Activated T-helper 2 cell treated with anti-CD3 and anti-CD28 coated beads, Interferon-gamma antibody, Interleukin-2, Interleukin-4, amounts not matched to agents 10 μg/mL and 5 μg/mL and 100 μg/mL, durations not matched to agents 14 hours and 24 hours and 36 hours (primary cell): ENCODE data around the gene OPCML. TPM values are rescaled to one million over a fixed set of nuclear protein-coding genes. Genes with fewer than 3 reads are reported as not detected.

Experiments used
- DNase-seq: peaks from one replicate; pipeline ENCODE4 v3.0.0; 2021; ENCODE audit warnings: low spot score
- H3K27ac Mint-ChIP-seq: one replicate; pipeline ENCODE4 v1.8.0; 2021; ENCODE audit warnings: mixed read lengths
- H3K27me3 Mint-ChIP-seq: one replicate; pipeline ENCODE4 v1.8.0; 2021; ENCODE audit warnings: low read depth, mixed read lengths
- H3K36me3 Mint-ChIP-seq: one replicate; pipeline ENCODE4 v1.8.0; 2021; ENCODE audit warnings: low read depth, mixed read lengths
- H3K4me1 Mint-ChIP-seq: one replicate; pipeline ENCODE4 v1.8.0; 2021; ENCODE audit warnings: low read depth, mixed read lengths
- H3K4me3 Mint-ChIP-seq: one replicate; pipeline ENCODE4 v1.8.0; 2021; ENCODE audit warnings: low read depth, mild to moderate bottlenecking, moderate library complexity, mixed read lengths
- H3K9me3 Mint-ChIP-seq: one replicate; pipeline ENCODE4 v1.8.0; 2021; ENCODE audit warnings: mixed read lengths
- intact Hi-C: fragments of 100-400 bp; cut with micrococcal nuclease; formaldehyde crosslinking; loops from one replicate; pipeline ENCODE4 v1.15.1; 2023
- total RNA-seq: library from RNA; stranded (reverse); gene quantifications from 2 replicates; pipeline ENCODE4 v1.2.3, GENCODE V29; 2022

The OPCML gene
- total RNA-seq, 1 donor from 2014 or later, result not detected

GRCh38 chr11:132848336-132848735 is 684.0 kb downstream of the OPCML start:
- intact Hi-C loops, result no loop called here
- no peaks in the 10 kb centered on the region for H3K27me3 Mint-ChIP-seq
- H3K36me3 Mint-ChIP-seq, result no peaks in the 10 kb centered on the region
- no peak overlapping the region for H3K4me3 Mint-ChIP-seq
- DNase-seq, result no peak
- no peaks in the 10 kb centered on the region for H3K9me3 Mint-ChIP-seq
- H3K27ac Mint-ChIP-seq, result no peak overlapping the region
- no peaks in the 10 kb centered on the region for H3K4me1 Mint-ChIP-seq

- Mint-ChIP-seq H3K36me3 (no peaks in the 10 kb centered on the region), H3K9me3 (peaks cover 2% of the 10 kb centered on the region), H3K27ac (no peak overlapping the region), H3K4me1 (no peaks in the 10 kb centered on the region), H3K27me3 (no peaks in the 10 kb centered on the region), H3K4me3 (no peak overlapping the region)
- intact Hi-C loops, result no loop called here
- DNase-seq, result no peak
Observed at GRCh38 chr11:132846075-132846474, 686.2 kb downstream of the OPCML start.

- Mint-ChIP-seq H3K4me1 (no peaks in the 10 kb centered on the region), H3K36me3 (no peaks in the 10 kb centered on the region), H3K27me3 (no peaks in the 10 kb centered on the region), H3K27ac (no peak overlapping the region), H3K9me3 (peaks cover 2% of the 10 kb centered on the region), H3K4me3 (no peak overlapping the region)
- no peak for DNase-seq
- intact Hi-C loops, result no loop called here
Observed at GRCh38 chr11:132844956-132845696, 687.2 kb downstream of the OPCML start.

GRCh38 chr11:132840660-132841059 is 691.6 kb downstream of the OPCML start:
- Mint-ChIP-seq H3K27ac (no peak overlapping the region), H3K36me3 (no peaks in the 10 kb centered on the region), H3K27me3 (no peaks in the 10 kb centered on the region), H3K4me1 (no peaks in the 10 kb centered on the region), H3K9me3 (peaks cover 18% of the 10 kb centered on the region), H3K4me3 (no peak overlapping the region)
- DNase-seq, result no peak
- intact Hi-C loops, result no loop called here

- H3K27me3 Mint-ChIP-seq, result no peaks in the 10 kb centered on the region
Observed at GRCh38 chr11:132840191-132840590, 692.1 kb downstream of the OPCML start.

GRCh38 chr11:132839236-132839945 is 692.9 kb downstream of the OPCML start:
- Mint-ChIP-seq H3K27ac (no peak overlapping the region), H3K36me3 (no peaks in the 10 kb centered on the region), H3K4me3 (no peak overlapping the region), H3K4me1 (no peaks in the 10 kb centered on the region), H3K27me3 (no peaks in the 10 kb centered on the region), H3K9me3 (peaks cover 22% of the 10 kb centered on the region)
- intact Hi-C loops, result no loop called here
- no peak for DNase-seq

More at GRCh38 chr11:132840191-132840590, 692.1 kb downstream of the OPCML start:
- DNase-seq, result no peak
- Mint-ChIP-seq H3K36me3 (no peaks in the 10 kb centered on the region), H3K4me1 (no peaks in the 10 kb centered on the region), H3K4me3 (no peak overlapping the region), H3K9me3 (peaks cover 19% of the 10 kb centered on the region), H3K27ac (no peak overlapping the region)
- intact Hi-C loops, result no loop called here

- DNase-seq, result no peak
- H3K9me3 Mint-ChIP-seq, result peaks cover 22% of the 10 kb centered on the region
- intact Hi-C loops, result no loop called here
- no peak overlapping the region for H3K27ac Mint-ChIP-seq
- no peaks in the 10 kb centered on the region for H3K36me3 Mint-ChIP-seq
- no peaks in the 10 kb centered on the region for H3K4me1 Mint-ChIP-seq
- H3K4me3 Mint-ChIP-seq, result no peak overlapping the region
- H3K27me3 Mint-ChIP-seq, result no peaks in the 10 kb centered on the region
Observed at GRCh38 chr11:132838627-132839026, 693.7 kb downstream of the OPCML start.

- Mint-ChIP-seq H3K9me3 (peaks cover 7% of the 10 kb centered on the region), H3K27me3 (no peaks in the 10 kb centered on the region), H3K27ac (no peak overlapping the region), H3K4me1 (no peaks in the 10 kb centered on the region), H3K4me3 (no peak overlapping the region), H3K36me3 (no peaks in the 10 kb centered on the region)
- intact Hi-C loops, result no loop called here
- no peak for DNase-seq
Observed at GRCh38 chr11:132831272-132831671, 701.0 kb downstream of the OPCML start.

GRCh38 chr11:132824642-132825041 is 707.7 kb downstream of the OPCML start:
- intact Hi-C loops, result no loop called here
- Mint-ChIP-seq H3K36me3 (no peaks in the 10 kb centered on the region), H3K9me3 (no peaks in the 10 kb centered on the region), H3K4me3 (no peak overlapping the region), H3K27ac (no peak overlapping the region), H3K27me3 (no peaks in the 10 kb centered on the region), H3K4me1 (no peaks in the 10 kb centered on the region)
- no peak for DNase-seq

- H3K27me3 Mint-ChIP-seq, result no peaks in the 10 kb centered on the region
- no peak overlapping the region for H3K27ac Mint-ChIP-seq
- no peaks in the 10 kb centered on the region for H3K9me3 Mint-ChIP-seq
- no peak for DNase-seq
- intact Hi-C loops, result no loop called here
- no peaks in the 10 kb centered on the region for H3K36me3 Mint-ChIP-seq
- H3K4me1 Mint-ChIP-seq, result no peaks in the 10 kb centered on the region
- H3K4me3 Mint-ChIP-seq, result no peak overlapping the region
Observed at GRCh38 chr11:132822276-132822675, 710.0 kb downstream of the OPCML start.

- Mint-ChIP-seq H3K9me3 (no peaks in the 10 kb centered on the region), H3K36me3 (no peaks in the 10 kb centered on the region), H3K4me1 (no peaks in the 10 kb centered on the region), H3K4me3 (no peak overlapping the region), H3K27me3 (no peaks in the 10 kb centered on the region), H3K27ac (no peak overlapping the region)
- no peak for DNase-seq
- intact Hi-C loops, result no loop called here
Observed at GRCh38 chr11:132821499-132821898, 710.8 kb downstream of the OPCML start.

GRCh38 chr11:132821014-132821413 is 711.3 kb downstream of the OPCML start:
- H3K27ac Mint-ChIP-seq, result no peak overlapping the region

GRCh38 chr11:132818951-132819350 is 713.4 kb downstream of the OPCML start:
- intact Hi-C loops, result no loop called here
- Mint-ChIP-seq H3K9me3 (no peaks in the 10 kb centered on the region), H3K27ac (no peak overlapping the region), H3K4me3 (no peak overlapping the region), H3K4me1 (no peaks in the 10 kb centered on the region), H3K27me3 (no peaks in the 10 kb centered on the region), H3K36me3 (no peaks in the 10 kb centered on the region)
- no peak for DNase-seq

More at GRCh38 chr11:132821014-132821413, 711.3 kb downstream of the OPCML start:
- intact Hi-C loops, result no loop called here
- H3K27me3 Mint-ChIP-seq, result no peaks in the 10 kb centered on the region
- H3K9me3 Mint-ChIP-seq, result no peaks in the 10 kb centered on the region
- DNase-seq, result no peak
- H3K4me1 Mint-ChIP-seq, result no peaks in the 10 kb centered on the region
- no peak overlapping the region for H3K4me3 Mint-ChIP-seq
- no peaks in the 10 kb centered on the region for H3K36me3 Mint-ChIP-seq
